HG02571 (cell line): ENCODE results near the gene ADGRL1.

ENCODE experiments used
- ATAC-seq: cut with Tn5 transposase; IDR thresholded peaks from one replicate; pipeline ENCODE4 v1.9.1; 2021; ENCODE audit warnings: mild to moderate bottlenecking, moderate library complexity; ENCODE audit not compliant: unreplicated experiment

ADGRL1 gene

GRCh38 chr19:14114854-14115253 is 91.1 kb downstream of the ADGRL1 start:
- ATAC-seq = no peak

- no peak for ATAC-seq
These were observed 91.5 kb downstream of the ADGRL1 start for GRCh38 chr19:14114439-14114838.

GRCh38 chr19:14113762-14114414 is 92.1 kb downstream of the ADGRL1 start:
- no peak for ATAC-seq

- ATAC-seq = no peak
These were observed 93.1 kb downstream of the ADGRL1 start for GRCh38 chr19:14112809-14113385.

GRCh38 chr19:14112051-14112808 is 93.7 kb downstream of the ADGRL1 start:
- no peak for ATAC-seq

GRCh38 chr19:14111486-14111885 is 94.5 kb downstream of the ADGRL1 start:
- ATAC-seq = no peak

- no peak for ATAC-seq
These were observed 95.3 kb downstream of the ADGRL1 start for GRCh38 chr19:14110650-14111049.

GRCh38 chr19:14107581-14108461 is 98.1 kb downstream of the ADGRL1 start:
- no peak for ATAC-seq

GRCh38 chr19:14106840-14107239 is 99.1 kb downstream of the ADGRL1 start:
- ATAC-seq = no peak

- ATAC-seq = no peak
These were observed 100.3 kb downstream of the ADGRL1 start for GRCh38 chr19:14105680-14106079.

GRCh38 chr19:14103310-14103709 is 102.7 kb downstream of the ADGRL1 start:
- no peak for ATAC-seq

- ATAC-seq = no peak
These were observed 103.2 kb downstream of the ADGRL1 start for GRCh38 chr19:14102756-14103155.

- ATAC-seq = no peak
These were observed 103.8 kb downstream of the ADGRL1 start for GRCh38 chr19:14102102-14102696.

GRCh38 chr19:14101003-14101545 is 104.9 kb downstream of the ADGRL1 start:
- ATAC-seq = no peak
